ENCODE data around the gene ZNF692. TPM values are rescaled to one million over a fixed set of nuclear protein-coding genes. Genes with fewer than 3 reads are reported as not detected.
A peak's percentile ranks its signal among the peaks of the same experiment; 100 is the strongest.
"Not testable (repeated sequence)": the region's sequence is repeated elsewhere in the genome, so short reads cannot be mapped to it uniquely, and the experiment has no call there.

Gene ZNF692
- total RNA-seq, 1 donor from 2014 or later = 20.2 TPM

- DNase-seq (ENCODE audit: low spot score) = no peak
- ATAC-seq = no peak
Measured at GRCh38 chr1:248812736-248813425, 46.0 kb downstream of the ZNF692 start.

DNA sequence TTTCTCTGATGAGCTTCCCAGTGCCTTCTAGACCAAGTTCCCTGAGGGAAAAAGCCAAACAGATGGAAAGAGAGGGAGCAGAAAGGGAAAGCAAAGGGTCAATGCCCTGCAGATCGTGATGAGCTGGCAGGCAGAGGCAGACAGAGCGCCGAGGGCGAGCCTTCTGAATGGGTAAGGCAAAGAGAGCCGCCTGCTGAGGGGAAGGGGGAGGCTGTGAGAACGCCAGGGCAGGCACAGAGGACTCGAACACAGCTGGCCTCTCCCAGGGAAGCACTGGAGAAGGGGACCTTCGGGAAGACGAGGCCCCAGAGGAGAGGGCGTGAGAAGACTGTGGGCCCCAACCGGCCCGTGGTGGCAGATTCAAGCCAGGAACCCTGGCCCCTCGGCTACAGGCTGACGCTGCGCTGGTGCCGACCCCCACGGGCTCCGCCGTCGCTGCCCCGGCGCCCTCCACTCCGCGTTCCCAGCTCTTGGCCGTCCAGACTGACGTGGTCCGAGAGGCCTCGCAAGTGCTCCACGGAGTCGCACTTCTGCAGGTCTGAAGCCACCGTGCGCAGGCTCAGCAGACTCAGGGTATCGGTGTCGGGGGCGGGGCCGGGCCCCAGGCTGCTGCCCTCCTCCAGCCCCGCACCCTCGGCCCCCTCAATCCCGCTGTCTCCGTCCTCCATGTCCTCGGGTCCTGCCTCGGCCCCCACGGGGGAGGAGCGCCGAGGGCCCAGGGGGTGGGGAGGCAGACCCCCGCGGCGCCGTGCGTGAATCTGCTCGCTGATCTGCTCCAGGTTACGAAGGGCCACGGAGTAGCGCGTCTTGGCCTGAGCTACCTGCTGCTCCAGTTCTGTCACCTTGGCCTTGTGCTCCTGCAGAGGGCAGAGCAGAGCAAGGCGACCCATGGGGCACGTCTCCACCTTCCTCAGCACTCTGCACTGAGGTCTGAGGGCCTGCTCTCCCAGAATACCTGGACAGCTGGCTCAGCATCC is 47.1 kb downstream of the ZNF692 start:
- DNase-seq (ENCODE audit: low spot score) (no peak), ATAC-seq (peak; percentile 65)

- DNase-seq (ENCODE audit: low spot score) (no peak), ATAC-seq (no peak)
Measured at GRCh38 chr1:248810727-248811513, 48.0 kb downstream of the ZNF692 start.

- DNase-seq (ENCODE audit: low spot score) (no peak), ATAC-seq (no peak)
Measured at GRCh38 chr1:248810000-248810726, 48.7 kb downstream of the ZNF692 start.

DNA sequence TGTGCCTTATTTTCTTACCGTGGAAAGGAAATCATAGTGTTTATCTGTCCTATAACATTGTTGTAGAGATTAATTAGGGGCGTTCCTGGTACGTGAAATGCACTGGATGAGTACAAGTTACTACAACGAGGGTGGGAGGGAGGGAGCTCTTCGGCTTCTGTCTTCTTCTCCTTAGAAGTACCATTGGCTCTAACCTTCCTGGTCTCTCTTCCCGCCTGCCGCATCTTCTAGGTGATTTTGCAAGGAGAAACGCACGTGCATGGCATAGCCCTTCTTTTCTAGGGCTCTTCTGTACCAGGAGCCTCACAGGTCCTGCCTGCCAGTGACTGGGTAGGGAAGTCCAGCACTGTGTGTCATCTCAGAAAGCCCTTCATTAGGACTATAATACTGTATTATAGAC is 50.0 kb downstream of the ZNF692 start:
- DNase-seq (ENCODE audit: low spot score) (no peak), ATAC-seq (no peak)

GRCh38 chr1:248807067-248807737 is 51.7 kb downstream of the ZNF692 start:
- DNase-seq (ENCODE audit: low spot score) = peak; percentile 67
- peak; percentile 85 for ATAC-seq

DNA sequence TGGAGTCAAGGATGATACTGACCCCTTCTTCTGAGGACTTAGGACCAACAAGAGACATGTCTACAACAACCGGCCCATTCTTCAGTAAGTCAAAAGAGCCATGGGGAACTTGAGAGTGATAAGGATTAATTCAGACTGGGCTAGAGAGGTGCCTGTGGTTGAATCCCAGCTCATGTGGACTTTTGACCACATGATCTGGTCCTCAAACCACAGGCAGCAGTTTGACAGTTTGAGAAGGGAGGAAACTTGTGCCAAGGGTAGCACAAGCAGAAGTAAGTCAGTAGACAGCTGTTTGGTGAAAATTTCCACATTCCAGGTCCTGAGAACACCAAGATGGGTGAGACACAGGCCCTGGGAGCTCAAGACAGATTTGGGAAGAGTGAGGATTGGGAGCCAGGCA is 53.0 kb downstream of the ZNF692 start:
- DNase-seq (ENCODE audit: low spot score) (peak; percentile 41), ATAC-seq (peak; percentile 39)

GRCh38 chr1:248804771-248805681 is 53.9 kb downstream of the ZNF692 start:
- ATAC-seq = peak; percentile 66
- DNase-seq (ENCODE audit: low spot score) = peak; percentile 44

DNA sequence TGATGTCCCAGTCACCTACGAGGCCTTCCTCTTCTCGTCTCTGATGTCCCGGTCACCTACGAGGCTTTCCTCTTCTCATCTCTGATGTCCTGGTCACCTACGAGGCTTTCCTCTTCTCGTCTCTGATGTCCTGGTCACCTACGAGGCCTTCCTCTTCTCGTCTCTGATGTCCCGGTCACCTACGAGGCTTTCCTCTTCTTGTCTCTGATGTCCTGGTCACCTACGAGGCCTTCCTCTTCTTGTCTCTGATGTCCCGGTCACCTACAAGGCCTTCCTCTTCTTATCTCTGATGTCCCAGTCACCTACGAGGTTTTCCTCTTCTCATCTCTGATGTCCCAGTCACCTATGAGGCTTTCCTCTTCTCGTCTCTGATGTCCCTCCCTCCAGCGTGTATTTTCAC is 55.4 kb downstream of the ZNF692 start:
- not testable (repeated sequence) for ATAC-seq
- DNase-seq (ENCODE audit: low spot score) = peak; percentile 29

- ATAC-seq (no peak), DNase-seq (ENCODE audit: low spot score) (peak; percentile 22)
Measured at GRCh38 chr1:248802454-248802853, 56.4 kb downstream of the ZNF692 start.

DNA sequence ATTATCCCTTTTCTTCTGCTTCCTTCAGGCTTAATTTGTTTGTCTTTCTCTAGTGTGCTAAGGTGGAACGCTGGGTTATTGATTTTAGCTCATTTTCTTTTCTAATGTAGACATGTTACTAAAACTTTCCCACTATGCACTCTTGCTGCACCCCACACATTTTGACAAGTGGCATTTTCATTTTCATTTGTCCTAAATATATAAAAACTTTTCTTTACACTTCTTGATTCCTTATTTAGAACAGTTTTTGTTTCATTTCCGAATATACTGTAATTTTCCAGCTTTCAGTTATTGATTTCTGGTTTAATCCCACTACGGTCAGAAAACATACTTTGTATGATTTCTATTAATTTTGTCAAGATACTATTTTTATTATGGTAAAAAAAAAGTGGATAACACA is 58.4 kb downstream of the ZNF692 start:
- DNase-seq (ENCODE audit: low spot score) (no peak), ATAC-seq (no peak)

Other genes starting within 250 kb of the ZNF692 start
- gene OR2T11, start 224.0 kb downstream of the ZNF692 start, total RNA-seq = not detected
- gene OR2T35, start 213.8 kb downstream of the ZNF692 start, total RNA-seq = not detected
- gene OR2T27, start 203.6 kb downstream of the ZNF692 start, total RNA-seq = not detected
- gene OR14I1, start 156.3 kb downstream of the ZNF692 start, total RNA-seq = not detected
- not detected for gene LYPD8, start 103.3 kb downstream of the ZNF692 start, total RNA-seq
- gene SH3BP5L, start 33.2 kb downstream of the ZNF692 start, total RNA-seq = 15.3 TPM
- gene ZNF672, start 20.9 kb downstream of the ZNF692 start, total RNA-seq = 19.6 TPM
- gene PGBD2, start 47.1 kb upstream of the ZNF692 start, total RNA-seq = 3.4 TPM

Data from left lobe of liver (tissue), 2 donors.